Smooth muscle cell (in vitro differentiated cells): ENCODE results near the gene WNT2. TPM values are rescaled to one million over a fixed set of nuclear protein-coding genes. Genes with fewer than 3 reads are reported as not detected.
A peak's percentile ranks its signal among the peaks of the same experiment; 100 is the strongest.

Source experiments
- DNase-seq: peaks from one replicate; lab custom pipeline; 2025; ENCODE audit not compliant: unreplicated experiment; lab: John Stamatoyannopoulos, UW
- H2AFZ ChIP-seq: fragments of 200-600 bp; sonication (generic); 2 replicates; pipeline ENCODE4 v1.6.0; 2016; ENCODE audit warnings: antibody characterized with exemption, low read depth, mild to moderate bottlenecking
- H3F3A ChIP-seq: fragments of 200-600 bp; sonication (generic); 2 replicates; pipeline ENCODE4 v1.6.0; 2017; ENCODE audit warnings: antibody characterized with exemption, low read depth
- H3K27ac ChIP-seq: fragments of 200-600 bp; sonication (generic); 2 replicates; pipeline ENCODE4 v1.5.1; 2016; ENCODE audit warnings: low read depth, mild to moderate bottlenecking
- H3K27me3 ChIP-seq: fragments of 200-600 bp; sonication (generic); 2 replicates; pipeline ENCODE4 v1.6.1; 2016; ENCODE audit warnings: low read depth, mild to moderate bottlenecking
- H3K36me3 ChIP-seq: fragments of 200-600 bp; sonication (generic); 2 replicates; pipeline ENCODE4 v1.5.1; 2016; ENCODE audit warnings: low read depth
- H3K4me1 ChIP-seq: fragments of 200-600 bp; sonication (generic); 2 replicates; pipeline ENCODE4 v1.5.1; 2016; ENCODE audit warnings: low read depth
- H3K4me2 ChIP-seq: fragments of 200-600 bp; sonication (generic); 2 replicates; pipeline ENCODE4 v1.6.0; 2016; ENCODE audit warnings: mild to moderate bottlenecking
- H3K4me3 ChIP-seq: fragments of 200-600 bp; sonication (generic); 2 replicates; pipeline ENCODE4 v1.5.1; 2016; ENCODE audit warnings: mild to moderate bottlenecking
- H3K79me2 ChIP-seq: fragments of 200-600 bp; sonication (generic); 2 replicates; pipeline ENCODE4 v1.6.0; 2016; ENCODE audit warnings: low read depth, mild to moderate bottlenecking
- H3K9ac ChIP-seq: fragments of 200-600 bp; sonication (generic); 2 replicates; pipeline ENCODE4 v1.6.0; 2016; ENCODE audit warnings: low read depth
- H3K9me3 ChIP-seq: fragments of 200-600 bp; sonication (generic); replicated peaks from 2 replicates; pipeline ENCODE4 v1.5.1; 2016; ENCODE audit warnings: low read depth
- H4K20me1 ChIP-seq: fragments of 200-600 bp; sonication (generic); 2 replicates; pipeline ENCODE4 v1.6.0; 2016; ENCODE audit warnings: low read depth
- CTCF ChIP-seq: fragments of 200-600 bp; sonication (generic); IDR thresholded peaks from 2 replicates; pipeline ENCODE4 v1.5.1; 2017; ENCODE audit warnings: borderline replicate concordance, mild to moderate bottlenecking, antibody characterized with exemption; ENCODE audit not compliant: insufficient read depth, poor library complexity, severe bottlenecking
- WGBS: methylation state at CpG from one replicate; pipeline ENCODE4 v1.1.7; 2016; ENCODE audit warnings: low lambda C conversion rate; 5-methylcytosine and 5-hydroxymethylcytosine counted together
- polyA plus RNA-seq: library from polyadenylated mRNA; unstranded; fragments of >200 nt; fragmentation: Nextera tagmentation; extraction: Ambion mirVana; gene quantifications from 2 replicates; pipeline ENCODE4 v1.2.1, GENCODE V29; 2016
- total RNA-seq: library from RNA; depleted of rRNA; stranded (reverse); fragments of >200 nt; gene quantifications from 2 replicates; pipeline ENCODE4 v1.2.3, GENCODE V29; 2014

Gene WNT2
- total and polyA plus RNA-seq, 2 experiments from 2014 or later, result 98.9 to 182 TPM

DNA sequence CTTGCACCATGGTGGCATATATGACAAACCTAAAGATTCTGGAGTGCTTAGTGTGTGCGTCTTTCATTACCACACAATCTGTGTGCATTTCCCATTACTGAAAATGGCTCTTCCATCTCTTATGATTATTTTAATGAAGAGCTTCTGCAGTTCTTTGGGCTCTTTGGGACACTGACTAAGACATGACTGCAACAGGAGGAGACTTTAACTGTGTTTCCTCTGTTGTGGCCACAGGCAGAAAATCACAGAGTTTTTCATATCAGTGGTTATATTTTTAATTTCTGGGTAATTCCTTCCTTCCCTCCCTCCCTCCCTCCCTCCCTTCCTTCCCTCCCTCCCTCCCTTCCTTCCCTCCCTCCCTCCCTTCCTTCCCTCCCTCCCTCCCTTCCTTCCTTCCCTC lies 58.1 kb downstream of the WNT2 start:
- TF ChIP-seq CTCF, result no peak
- H3K79me2 ChIP-seq, result no peaks in the 10 kb centered on the region
- no peaks in the 10 kb centered on the region for H3K27me3 ChIP-seq
- H3K4me2 ChIP-seq, result no peak overlapping the region
- no peak overlapping the region for H3K4me3 ChIP-seq
- no peaks in the 10 kb centered on the region for H4K20me1 ChIP-seq
- 100% methylated on average over 1 of the region's 1 CpG for WGBS
- peaks cover 3% of the 10 kb centered on the region for H3F3A ChIP-seq
- no peak overlapping the region for H2AFZ ChIP-seq
- no peak overlapping the region for H3K27ac ChIP-seq
- no peak overlapping the region for H3K9ac ChIP-seq
- H3K36me3 ChIP-seq, result no peaks in the 10 kb centered on the region
- H3K9me3 ChIP-seq, result no peaks in the 10 kb centered on the region
- peaks cover 5% of the 10 kb centered on the region for H3K4me1 ChIP-seq
- DNase-seq, result no peak

GRCh38 chr7:117262546-117262945 lies 60.3 kb downstream of the WNT2 start:
- Histone ChIP-seq H3K27me3 (no peaks in the 10 kb centered on the region), H3K4me1 (peaks cover 11% of the 10 kb centered on the region), H2AFZ (no peak overlapping the region), H3K27ac (no peak overlapping the region), H3K9ac (no peak overlapping the region), H3K79me2 (no peaks in the 10 kb centered on the region), H3K9me3 (no peaks in the 10 kb centered on the region), H3K4me3 (no peak overlapping the region), H4K20me1 (no peaks in the 10 kb centered on the region), H3F3A (no peaks in the 10 kb centered on the region), H3K4me2 (no peak overlapping the region), H3K36me3 (no peaks in the 10 kb centered on the region)
- no peak for TF ChIP-seq CTCF
- DNase-seq, result no peak
- WGBS, result 86% methylated on average over 2 of the region's 2 CpGs

- Histone ChIP-seq H3F3A (no peaks in the 10 kb centered on the region), H3K79me2 (no peaks in the 10 kb centered on the region), H3K9me3 (no peaks in the 10 kb centered on the region), H2AFZ (no peak overlapping the region), H3K27me3 (no peaks in the 10 kb centered on the region), H3K4me1 (peaks cover 11% of the 10 kb centered on the region), H4K20me1 (no peaks in the 10 kb centered on the region), H3K4me2 (peak overlapping the region; percentile 56), H3K4me3 (no peak overlapping the region), H3K36me3 (no peaks in the 10 kb centered on the region), H3K27ac (peak overlapping the region; percentile 64), H3K9ac (no peak overlapping the region)
- no peak for TF ChIP-seq CTCF
- DNase-seq, result no peak
- 38% methylated on average over 1 of the region's 1 CpG for WGBS
Measured at GRCh38 chr7:117259615-117260014, 63.2 kb downstream of the WNT2 start.

GRCh38 chr7:117251687-117252086 lies 71.2 kb downstream of the WNT2 start:
- Histone ChIP-seq H3K4me2 (peak overlapping the region; percentile 74), H3K9ac (peak overlapping the region; percentile 89), H3K4me1 (peaks cover 6% of the 10 kb centered on the region), H3K36me3 (no peaks in the 10 kb centered on the region), H4K20me1 (no peaks in the 10 kb centered on the region), H3K4me3 (no peak overlapping the region), H3K79me2 (no peaks in the 10 kb centered on the region), H3K27ac (peak overlapping the region; percentile 98), H3F3A (peaks cover 19% of the 10 kb centered on the region), H2AFZ (no peak overlapping the region), H3K27me3 (no peaks in the 10 kb centered on the region), H3K9me3 (no peaks in the 10 kb centered on the region)
- 33% methylated on average over 4 of the region's 4 CpGs for WGBS
- no peak for DNase-seq
- TF ChIP-seq CTCF, result no peak
